NCI-H1417 treated with DMSO at 0.1 percent for 48 hours (cell line): ENCODE data around the gene DNAJC15.

ENCODE experiments used
- DNase-seq: peaks from one replicate; lab custom pipeline; 2025; lab: John Stamatoyannopoulos, UW

The DNAJC15 gene

GRCh38 chr13:43127827-43128226 is 104.4 kb downstream of the DNAJC15 start:
- no peak for DNase-seq

- no peak for DNase-seq
Measured at GRCh38 chr13:43128504-43128961, 105.1 kb downstream of the DNAJC15 start.

GRCh38 chr13:43129066-43129465 is 105.7 kb downstream of the DNAJC15 start:
- DNase-seq, result no peak

- DNase-seq, result no peak
Measured at GRCh38 chr13:43129511-43130110, 106.2 kb downstream of the DNAJC15 start.

- no peak for DNase-seq
Measured at GRCh38 chr13:43132257-43132656, 108.9 kb downstream of the DNAJC15 start.

GRCh38 chr13:43132911-43133310 is 109.5 kb downstream of the DNAJC15 start:
- DNase-seq, result no peak

GRCh38 chr13:43133792-43134191 is 110.4 kb downstream of the DNAJC15 start:
- no peak for DNase-seq

GRCh38 chr13:43134868-43135267 is 111.5 kb downstream of the DNAJC15 start:
- DNase-seq, result no peak

GRCh38 chr13:43135516-43135915 is 112.1 kb downstream of the DNAJC15 start:
- DNase-seq, result no peak

- no peak for DNase-seq
Measured at GRCh38 chr13:43136920-43137575, 113.7 kb downstream of the DNAJC15 start.

GRCh38 chr13:43139211-43139610 is 115.8 kb downstream of the DNAJC15 start:
- DNase-seq, result no peak

GRCh38 chr13:43139921-43140320 is 116.5 kb downstream of the DNAJC15 start:
- DNase-seq, result no peak

GRCh38 chr13:43140985-43141384 is 117.6 kb downstream of the DNAJC15 start:
- no peak for DNase-seq

- DNase-seq, result no peak
Measured at GRCh38 chr13:43141685-43142084, 118.3 kb downstream of the DNAJC15 start.

GRCh38 chr13:43143591-43143990 is 120.2 kb downstream of the DNAJC15 start:
- no peak for DNase-seq

GRCh38 chr13:43145534-43146196 is 122.3 kb downstream of the DNAJC15 start:
- DNase-seq, result no peak

- DNase-seq, result no peak
Measured at GRCh38 chr13:43146400-43146799, 123.0 kb downstream of the DNAJC15 start.

GRCh38 chr13:43150369-43151207 is 127.2 kb downstream of the DNAJC15 start:
- no peak for DNase-seq

GRCh38 chr13:43153436-43154090 is 130.2 kb downstream of the DNAJC15 start:
- no peak for DNase-seq

- DNase-seq, result no peak
Measured at GRCh38 chr13:43154156-43154651, 130.8 kb downstream of the DNAJC15 start.

GRCh38 chr13:43154839-43155238 is 131.5 kb downstream of the DNAJC15 start:
- no peak for DNase-seq

GRCh38 chr13:43156916-43157315 is 133.5 kb downstream of the DNAJC15 start:
- DNase-seq, result no peak
